GM13977 (cell line): ENCODE results near the gene HOXD11.

Experiments used
- DNase-seq: peaks from one replicate; pipeline ENCODE4 v3.0.0; 2012; ENCODE audit warnings: low spot score
- in situ Hi-C: fragments of 300-500 bp; cut with MboI; formaldehyde crosslinking; loops from one replicate; pipeline ENCODE4 v1.12.0; 2022; ENCODE audit warnings: low sequenced_read_pairs, low pct_unique_long_range_greater_than_20kb, mixed read lengths, inconsistent platforms; ENCODE audit not compliant: unreplicated experiment
- TF ChIP-seq, protein P1 (sequence below): IDR thresholded peaks from 2 replicates; pipeline ENCODE4 v1.5.1; 2012; ENCODE audit warnings: mild to moderate bottlenecking, control low read depth; ENCODE audit not compliant: insufficient read depth; ENCODE audit errors: extremely low read depth, missing control alignments

Gene HOXD11

DNA sequence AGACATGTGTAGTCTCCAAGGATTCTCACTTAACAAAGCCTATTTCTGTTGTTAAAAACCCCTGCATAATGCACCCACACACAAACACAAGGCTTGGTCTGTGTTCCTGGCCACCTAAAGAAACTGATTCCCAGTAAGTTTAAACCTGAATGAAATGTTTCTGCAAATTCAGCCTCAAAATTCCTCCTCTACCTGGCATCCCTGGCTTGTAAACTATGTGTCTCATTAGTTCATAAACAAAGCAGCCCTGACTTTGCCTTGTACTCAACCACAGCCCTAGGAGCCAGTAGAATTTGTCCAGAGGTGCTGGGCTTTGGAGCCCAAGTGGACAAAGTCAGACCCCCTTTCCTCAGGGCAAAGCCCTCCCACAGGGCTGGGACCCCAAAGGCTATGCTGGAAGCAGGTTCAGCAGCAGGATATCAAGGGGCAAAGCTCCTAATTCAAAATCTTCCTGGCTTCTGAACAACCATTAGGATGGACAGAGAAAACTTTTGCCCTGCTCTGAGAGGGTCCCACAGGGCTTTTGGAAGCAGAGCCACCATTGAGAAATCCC lies 17.2 kb upstream of the HOXD11 start:
- DNase-seq = no peak
- in situ Hi-C loops = loop anchor here (25.0 kb wide), 2 partner anchors 403 to 1753 kb away; partner anchors contain the start of gene SP9

DNA sequence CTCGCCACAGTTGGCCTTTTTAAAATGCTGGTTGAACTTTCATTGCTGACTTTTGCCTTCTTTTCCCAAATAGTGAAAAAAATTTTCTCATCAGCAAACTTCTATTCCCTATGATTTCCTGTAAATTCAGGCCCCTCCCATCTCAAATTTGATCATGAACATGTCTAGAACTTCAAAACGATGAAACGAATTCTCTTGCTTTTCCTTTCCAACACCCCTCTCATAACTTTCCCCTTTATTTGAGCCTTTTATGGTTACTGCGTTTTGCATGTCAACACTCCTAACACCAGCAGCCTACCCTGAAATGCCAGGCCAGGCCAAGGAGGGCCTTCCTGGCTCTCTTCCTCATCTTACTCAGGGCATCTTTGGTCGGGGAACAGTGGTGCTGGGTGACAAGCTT lies 16.2 kb upstream of the HOXD11 start:
- in situ Hi-C loops = loop anchor here (25.0 kb wide), 2 partner anchors 404 to 1754 kb away; partner anchors contain the start of gene SP9
- TF ChIP-seq, protein P1, sequence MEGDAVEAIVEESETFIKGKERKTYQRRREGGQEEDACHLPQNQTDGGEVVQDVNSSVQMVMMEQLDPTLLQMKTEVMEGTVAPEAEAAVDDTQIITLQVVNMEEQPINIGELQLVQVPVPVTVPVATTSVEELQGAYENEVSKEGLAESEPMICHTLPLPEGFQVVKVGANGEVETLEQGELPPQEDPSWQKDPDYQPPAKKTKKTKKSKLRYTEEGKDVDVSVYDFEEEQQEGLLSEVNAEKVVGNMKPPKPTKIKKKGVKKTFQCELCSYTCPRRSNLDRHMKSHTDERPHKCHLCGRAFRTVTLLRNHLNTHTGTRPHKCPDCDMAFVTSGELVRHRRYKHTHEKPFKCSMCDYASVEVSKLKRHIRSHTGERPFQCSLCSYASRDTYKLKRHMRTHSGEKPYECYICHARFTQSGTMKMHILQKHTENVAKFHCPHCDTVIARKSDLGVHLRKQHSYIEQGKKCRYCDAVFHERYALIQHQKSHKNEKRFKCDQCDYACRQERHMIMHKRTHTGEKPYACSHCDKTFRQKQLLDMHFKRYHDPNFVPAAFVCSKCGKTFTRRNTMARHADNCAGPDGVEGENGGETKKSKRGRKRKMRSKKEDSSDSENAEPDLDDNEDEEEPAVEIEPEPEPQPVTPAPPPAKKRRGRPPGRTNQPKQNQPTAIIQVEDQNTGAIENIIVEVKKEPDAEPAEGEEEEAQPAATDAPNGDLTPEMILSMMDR = no peak
- no peak for DNase-seq

More for the DNA sequence above, 17.2 kb upstream of the HOXD11 start:
- TF ChIP-seq, protein P1 = no peak

DNA sequence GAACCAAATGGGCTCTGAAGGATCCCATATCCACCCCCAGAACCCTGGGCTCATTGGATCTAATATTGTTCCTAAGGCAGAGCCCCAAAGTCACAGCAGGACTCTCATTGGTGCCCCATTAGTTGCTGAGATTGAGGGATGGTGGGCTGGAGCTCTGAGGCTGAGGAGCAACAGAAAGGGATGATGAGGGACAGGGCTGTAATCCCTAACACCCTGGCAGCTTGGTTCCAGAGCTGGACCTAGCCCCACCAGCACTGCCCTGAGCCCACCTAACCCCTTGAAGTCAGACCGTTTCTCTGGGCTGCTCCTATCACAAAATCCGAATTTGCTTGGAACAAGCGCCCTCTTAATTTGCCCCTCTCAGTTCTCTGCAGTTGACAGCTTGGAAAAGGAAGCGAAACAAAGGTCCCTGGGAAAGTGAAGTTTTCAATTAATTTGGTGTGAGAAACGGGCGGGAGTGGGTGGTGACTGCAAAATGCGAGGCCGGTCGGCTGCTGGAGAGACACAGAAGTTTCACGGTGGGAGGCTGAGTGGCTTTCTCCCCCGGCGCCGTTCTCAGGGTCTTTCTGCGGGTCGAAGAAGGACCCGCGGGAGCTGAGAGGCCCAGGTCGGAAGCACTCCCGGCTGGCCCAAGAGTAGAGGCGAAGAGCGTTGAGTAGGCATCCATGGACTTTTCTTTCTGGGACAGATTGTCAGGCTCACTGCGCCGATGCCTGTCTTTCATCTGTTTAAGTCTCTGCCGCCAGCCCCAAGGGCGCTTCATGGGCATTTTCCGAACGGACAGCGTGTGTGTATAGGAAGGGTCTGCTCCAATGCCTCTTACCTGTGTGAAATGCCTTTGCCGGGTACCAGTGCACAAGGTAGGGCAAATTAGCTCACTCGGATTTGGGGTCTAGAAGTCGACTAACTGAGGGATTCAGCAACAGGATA lies 15.5 kb upstream of the HOXD11 start:
- in situ Hi-C loops = loop anchor here (25.0 kb wide), 2 partner anchors 404 to 1754 kb away; partner anchors contain the start of gene SP9
- TF ChIP-seq, protein P1 = no peak
- no peak for DNase-seq

DNA sequence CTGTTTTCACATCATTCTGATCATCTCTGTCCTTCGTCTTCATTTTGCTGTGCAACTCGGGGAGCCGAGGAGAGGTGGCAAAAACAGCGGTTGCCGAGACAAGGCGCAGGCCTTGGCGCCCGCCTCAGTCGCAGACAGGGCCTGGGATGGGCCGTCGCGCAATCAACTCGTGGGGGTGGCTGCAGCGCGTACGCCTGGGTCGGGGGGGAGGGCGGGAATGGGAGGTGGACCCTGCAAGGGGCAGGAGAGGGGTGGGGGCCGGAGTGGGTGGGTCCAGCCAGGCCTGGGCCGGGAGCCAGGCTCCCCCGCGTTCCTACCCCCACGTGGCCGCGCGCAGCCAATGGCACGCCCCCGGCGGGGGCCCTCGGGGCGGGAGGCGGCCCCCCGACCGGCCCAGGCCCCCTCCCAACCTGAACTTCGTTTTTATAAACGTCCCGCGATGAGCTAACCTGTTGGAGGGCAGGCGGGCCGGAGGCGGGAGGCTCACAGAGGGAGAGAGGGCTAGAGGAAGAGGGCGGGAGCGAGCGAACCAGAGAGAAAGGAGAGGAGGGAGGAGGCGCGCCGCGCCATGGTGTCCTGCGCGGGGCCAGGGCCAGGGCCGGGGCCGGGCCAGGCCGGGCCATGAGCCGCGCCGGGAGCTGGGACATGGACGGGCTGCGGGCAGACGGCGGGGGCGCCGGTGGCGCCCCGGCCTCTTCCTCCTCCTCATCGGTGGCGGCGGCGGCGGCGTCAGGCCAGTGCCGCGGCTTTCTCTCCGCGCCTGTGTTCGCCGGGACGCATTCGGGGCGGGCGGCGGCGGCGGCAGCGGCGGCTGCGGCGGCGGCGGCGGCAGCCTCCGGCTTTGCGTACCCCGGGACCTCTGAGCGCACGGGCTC lies 14.6 kb upstream of the HOXD11 start, which contains the start of gene HOXD13:
TSS of gene HOXD13 (plus strand) at position 452 of the 875 bp plus-strand sequence. CDS start at position 622, 170 bp downstream.
- no peak for DNase-seq
- TF ChIP-seq, protein P1 = no peak
- in situ Hi-C loops = loop anchor here (25.0 kb wide), 2 partner anchors 405 to 1755 kb away; partner anchors contain the start of gene SP9

DNA sequence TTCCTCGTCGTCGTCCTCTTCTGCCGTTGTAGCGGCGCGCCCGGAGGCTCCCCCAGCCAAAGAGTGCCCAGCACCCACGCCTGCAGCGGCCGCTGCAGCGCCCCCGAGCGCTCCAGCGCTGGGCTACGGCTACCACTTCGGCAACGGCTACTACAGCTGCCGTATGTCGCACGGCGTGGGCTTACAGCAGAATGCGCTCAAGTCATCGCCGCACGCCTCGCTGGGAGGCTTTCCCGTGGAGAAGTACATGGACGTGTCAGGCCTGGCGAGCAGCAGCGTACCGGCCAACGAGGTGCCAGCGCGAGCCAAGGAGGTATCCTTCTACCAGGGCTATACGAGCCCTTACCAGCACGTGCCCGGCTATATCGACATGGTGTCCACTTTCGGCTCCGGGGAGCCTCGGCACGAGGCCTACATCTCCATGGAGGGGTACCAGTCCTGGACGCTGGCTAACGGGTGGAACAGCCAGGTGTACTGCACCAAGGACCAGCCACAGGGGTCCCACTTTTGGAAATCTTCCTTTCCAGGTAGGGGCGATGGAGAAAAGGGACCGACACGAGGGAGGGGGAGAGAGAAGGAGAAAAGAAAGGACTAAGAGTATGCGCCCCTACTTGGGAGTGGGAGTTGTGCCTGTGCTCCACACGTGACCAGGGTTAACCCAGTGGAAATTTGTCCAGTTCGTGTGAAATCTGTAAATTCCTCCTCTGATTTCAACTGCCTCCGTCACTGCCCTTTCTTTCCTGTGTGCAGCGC lies 13.8 kb upstream of the HOXD11 start:
- in situ Hi-C loops = loop anchor here (25.0 kb wide), 2 partner anchors 406 to 1756 kb away; partner anchors contain the start of gene SP9
- TF ChIP-seq, protein P1 = peak; percentile 7
- DNase-seq = no peak
